NOMO-1 treated with dmso at 0.1 percent for 144 hours (cell line): ENCODE data around the gene WDR48.
"Not testable (repeated sequence)": the region's sequence is repeated elsewhere in the genome, so short reads cannot be mapped to it uniquely, and the experiment has no call there.

ENCODE experiments used
- DNase-seq: peaks from one replicate; lab custom pipeline; 2025; ENCODE audit not compliant: unreplicated experiment; lab: John Stamatoyannopoulos, UW

Gene WDR48

DNA sequence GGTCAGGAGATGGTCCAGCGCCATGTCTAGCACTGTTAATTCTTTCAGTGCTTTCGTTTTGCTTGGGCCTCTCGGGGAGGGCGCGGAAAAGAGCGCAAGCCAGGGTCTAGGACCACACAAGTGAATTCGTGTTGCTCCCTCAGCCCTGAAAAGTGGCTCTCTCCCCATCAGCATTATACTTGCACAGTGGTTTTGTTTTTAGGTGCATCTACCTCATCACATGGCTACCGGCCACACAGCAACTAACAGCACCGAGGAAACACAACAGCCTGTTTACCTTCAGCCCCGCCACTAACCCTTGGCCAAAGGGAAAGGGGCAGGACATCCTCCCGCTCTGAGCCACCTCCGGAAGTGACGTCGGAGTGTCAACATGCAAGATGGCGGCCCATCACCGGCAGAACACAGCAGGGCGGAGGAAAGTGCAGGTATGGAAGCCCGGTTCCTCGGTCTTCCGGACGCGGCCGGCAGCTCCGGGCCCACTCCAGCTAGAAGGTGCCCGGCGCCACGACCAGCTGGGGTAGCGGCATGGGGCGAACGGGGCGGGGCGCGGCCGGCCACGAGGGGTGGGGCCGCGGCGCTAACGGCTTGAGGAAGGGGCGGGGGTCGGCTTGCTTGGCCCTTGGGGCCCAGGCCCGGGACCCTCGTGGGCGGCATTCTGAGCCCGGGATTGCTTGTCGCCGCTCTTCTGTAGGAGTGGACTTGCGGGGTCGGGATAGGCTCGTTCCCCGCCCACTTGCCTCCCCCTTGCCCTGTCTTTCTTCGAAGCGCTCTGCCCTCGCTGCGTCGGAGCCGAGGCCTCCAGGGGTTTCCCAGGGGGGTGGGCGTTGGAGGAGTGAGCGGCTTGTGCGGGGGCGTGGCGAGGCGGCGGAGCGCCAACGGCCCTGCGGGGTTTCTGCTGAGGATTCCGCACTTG, at the start of gene WDR48, which contains the start of gene SCN11A:
Gene WDR48, plus strand, starts transcription at position 368 of the 913 bp plus-strand sequence. Its CDS starts 10 bp downstream, at position 378.
Gene SCN11A, minus strand, starts transcription at position 296 of the 913 bp plus-strand sequence. CDS start 101,582 bp downstream, outside the sequence.
- peak; percentile 86 for DNase-seq

DNA sequence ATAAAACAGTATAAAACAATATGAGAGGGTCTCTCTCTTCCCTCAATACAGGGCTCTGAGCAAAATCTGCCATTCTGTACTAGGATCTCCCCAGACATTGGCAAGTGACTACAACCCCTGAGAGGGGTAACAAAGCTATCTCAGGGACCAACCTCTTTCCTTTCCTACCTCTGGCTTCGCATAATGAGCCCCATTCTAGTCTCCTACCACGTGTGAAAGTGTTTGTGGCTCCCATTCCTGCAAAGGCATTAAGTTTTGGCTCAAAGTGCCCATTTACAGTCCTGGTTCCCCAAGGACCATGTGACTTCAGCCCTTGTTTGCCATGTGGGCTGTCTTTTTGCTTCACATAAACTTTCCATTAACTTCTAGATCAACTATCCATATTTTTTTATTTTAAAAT, 46.5 kb upstream of the WDR48 start:
- DNase-seq, result no peak

DNA sequence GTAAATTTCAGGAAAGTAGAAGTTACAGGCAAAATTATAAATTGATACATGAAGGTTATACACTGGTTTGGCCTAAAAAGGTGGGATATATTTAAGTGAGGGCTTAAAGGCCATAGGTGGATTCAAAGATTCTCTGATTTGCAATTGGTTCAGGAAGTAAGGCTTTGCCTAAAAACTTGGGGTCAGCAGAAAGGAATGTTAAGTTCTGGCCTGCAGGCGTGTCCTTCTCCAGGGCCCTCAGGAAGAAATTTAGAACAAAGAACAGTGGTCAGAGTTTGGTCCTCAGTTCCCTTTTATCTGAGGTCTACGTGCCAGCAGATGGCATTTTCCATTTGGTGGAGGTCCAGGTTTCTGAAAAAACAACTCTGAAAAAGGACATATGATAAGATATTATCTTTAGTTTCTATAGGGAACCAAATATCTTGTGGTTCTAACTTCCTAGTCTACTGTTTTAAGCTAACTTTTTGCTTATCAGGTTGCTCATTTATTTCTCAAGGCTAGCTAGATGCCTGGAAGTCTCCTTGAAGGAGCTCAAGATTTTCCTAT, 40.6 kb upstream of the WDR48 start:
- peak; percentile 13 for DNase-seq

DNA sequence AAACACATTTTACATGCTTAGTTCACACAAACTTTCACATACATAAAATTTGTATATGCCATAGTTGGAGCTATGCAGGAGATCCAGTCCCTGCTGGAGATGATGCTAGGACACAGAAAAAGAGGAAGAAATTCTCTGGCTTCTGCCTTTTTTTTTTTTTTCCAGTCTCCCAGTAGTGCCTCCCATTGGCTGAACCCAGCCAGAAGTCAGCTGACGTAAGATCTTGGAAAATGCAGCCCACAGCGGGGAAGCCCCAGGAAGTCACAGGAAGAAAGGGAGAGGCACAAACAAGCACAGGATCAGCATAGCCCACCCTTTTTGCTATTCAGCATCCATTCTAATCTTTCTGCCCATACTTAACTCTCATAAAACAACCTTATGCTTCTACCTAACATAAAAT, 38.5 kb upstream of the WDR48 start:
- no peak for DNase-seq

DNA sequence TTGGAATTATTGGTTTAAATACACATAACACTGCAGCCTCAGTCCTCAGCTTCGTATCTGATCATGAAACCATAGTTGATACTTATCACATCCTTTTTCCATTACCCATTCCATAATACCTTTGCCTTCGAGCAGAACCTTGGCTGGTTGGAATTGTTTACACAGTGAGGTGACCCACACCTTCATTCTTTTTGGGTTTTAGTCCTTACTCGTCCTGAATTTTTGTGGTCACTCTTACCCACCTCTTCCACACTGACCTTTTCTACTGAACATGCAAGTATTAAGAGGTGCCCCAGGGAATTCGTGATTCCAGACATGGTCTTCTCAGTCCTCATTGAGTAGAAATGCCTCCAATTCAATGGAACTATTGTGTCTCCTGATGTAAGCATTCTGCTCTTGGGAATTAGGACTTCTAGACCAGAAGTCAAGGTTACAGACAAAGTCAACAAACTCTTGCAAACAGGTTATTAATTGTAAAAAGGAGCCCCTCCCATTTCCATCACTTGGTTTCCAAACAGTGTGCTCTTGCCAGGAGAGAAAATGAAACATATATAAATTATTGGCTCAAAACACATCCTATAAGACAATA, 37.8 kb upstream of the WDR48 start:
- DNase-seq, result no peak

DNA sequence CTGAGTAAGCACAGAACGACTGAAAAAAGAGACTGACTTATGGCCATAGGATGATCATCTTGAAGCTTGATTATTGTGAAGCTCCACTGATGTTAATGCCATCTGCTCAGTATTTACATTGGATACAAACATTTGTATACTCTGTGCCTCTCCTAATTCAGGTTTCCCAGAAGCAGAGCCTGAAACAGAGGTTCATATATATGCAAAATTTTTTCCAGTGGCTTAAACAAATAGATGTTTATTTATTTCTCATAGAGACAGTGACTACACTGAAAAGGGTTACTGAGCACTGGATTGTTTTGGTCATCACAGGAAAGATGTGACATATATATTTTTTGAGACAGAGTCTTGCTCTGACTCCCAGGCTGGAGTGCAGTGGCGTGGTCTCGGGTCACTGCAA, 36.4 kb upstream of the WDR48 start:
- no peak for DNase-seq

DNA sequence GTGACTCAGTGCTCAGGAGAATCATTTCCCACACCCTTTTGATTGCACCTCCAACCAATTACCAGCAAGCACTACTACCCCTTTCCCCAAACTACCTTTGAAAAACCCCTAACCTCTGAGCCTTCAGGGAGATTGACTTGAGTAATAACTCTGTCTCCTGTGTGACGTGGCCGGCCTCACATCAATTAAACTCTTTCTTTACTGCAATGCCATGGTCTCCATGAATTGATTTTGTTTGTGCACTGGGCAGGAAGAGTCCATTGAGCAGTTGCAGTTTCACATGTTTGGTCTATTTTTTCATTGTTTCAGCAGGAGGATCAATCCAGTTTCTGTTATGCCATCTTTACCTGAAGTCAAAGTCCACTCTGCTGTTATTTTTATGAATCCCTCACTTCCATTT, 32.5 kb upstream of the WDR48 start:
- no peak for DNase-seq

DNA sequence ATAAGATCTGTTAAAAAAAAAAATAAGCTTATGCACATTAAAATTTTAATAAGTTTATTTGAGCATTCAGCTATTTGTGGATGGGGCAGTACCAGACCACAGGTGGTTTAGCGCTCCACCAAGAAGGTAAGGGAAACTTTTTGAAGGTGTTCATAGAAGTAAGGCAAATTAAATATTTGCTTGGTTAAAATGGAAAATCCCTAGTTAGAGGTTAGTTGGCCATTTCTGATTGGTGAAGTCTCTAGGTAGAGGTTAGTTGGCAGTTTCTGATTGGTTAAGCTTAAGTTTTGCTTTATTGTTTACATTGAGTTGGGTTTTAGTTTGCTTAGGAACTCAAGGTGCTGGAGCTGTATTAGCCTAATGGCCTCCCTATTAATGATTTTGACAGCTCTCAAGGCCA, 30.8 kb upstream of the WDR48 start:
- no peak for DNase-seq

DNA sequence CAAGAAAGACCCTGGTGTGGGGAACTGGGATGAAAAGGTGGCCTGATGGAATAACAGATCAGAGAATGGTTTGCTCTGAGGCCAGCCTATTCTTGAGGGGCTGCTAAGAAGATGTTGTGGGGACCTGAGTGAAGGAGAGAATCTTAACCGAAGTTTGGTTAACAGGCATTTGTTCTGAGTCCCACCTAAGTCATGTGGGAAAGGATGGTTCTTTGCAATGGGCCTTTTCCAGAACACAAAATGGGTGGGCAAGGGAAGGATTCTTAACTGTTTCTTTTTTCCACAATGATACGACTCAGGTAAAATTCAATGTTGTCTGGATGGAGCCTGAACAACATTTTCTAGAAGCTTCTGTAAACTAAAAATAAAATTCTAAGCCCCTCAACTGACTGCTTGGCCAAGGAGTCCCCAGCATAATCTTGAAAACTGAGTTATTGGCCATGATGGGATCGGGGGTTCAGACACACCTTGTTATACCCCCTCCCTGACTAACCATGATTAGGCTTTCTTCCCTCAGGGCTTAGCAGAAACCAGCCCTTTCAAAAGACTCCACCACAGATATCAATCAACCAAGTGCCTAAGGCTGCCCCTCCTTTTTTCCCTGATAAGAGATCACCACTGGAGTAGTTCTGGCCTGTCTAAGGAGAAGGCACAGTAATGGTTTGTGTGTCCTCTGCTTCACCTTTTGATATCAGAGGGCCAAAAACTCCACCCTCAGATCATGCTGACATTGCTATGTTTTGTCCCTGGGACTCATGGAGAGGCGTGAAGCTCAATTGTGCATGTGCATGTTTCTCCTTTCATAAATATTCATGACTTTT, 30.1 kb upstream of the WDR48 start:
- DNase-seq, result no peak

DNA sequence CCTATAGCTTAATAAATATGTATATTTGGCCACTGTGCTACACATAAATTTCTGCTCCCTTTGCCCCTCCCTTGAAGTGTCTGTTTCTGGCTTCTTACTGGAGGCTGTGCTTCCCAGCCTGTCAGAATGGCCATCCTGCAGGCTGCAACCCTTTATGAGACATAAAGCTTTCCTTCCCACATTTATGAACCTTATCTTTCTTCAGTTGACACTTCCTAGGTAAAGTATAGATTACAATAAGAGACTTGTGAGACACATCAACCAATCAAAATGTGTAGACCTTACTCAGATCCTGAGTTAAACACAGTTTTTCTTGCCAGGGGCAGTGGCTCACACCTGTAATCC, 29.6 kb upstream of the WDR48 start:
- no peak for DNase-seq

DNA sequence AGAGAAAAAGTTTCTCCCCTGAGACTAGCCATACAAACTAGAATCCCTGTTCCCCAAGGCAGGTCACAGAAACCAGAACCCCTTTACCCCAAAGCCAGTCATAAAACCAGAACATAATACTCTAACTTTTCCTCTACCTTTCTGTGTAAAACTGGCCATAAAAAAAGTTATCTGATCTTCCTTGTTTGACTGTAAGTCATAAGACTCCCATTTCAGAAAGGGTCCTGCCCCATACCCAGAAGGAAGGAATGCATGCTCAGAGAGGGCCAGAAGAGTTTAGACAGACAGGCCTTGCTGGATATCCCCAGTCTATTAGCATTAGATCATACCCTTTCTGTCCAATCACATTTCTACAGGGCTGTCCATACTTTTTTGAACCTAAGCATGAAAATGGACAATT, 27.3 kb upstream of the WDR48 start:
- no peak for DNase-seq

DNA sequence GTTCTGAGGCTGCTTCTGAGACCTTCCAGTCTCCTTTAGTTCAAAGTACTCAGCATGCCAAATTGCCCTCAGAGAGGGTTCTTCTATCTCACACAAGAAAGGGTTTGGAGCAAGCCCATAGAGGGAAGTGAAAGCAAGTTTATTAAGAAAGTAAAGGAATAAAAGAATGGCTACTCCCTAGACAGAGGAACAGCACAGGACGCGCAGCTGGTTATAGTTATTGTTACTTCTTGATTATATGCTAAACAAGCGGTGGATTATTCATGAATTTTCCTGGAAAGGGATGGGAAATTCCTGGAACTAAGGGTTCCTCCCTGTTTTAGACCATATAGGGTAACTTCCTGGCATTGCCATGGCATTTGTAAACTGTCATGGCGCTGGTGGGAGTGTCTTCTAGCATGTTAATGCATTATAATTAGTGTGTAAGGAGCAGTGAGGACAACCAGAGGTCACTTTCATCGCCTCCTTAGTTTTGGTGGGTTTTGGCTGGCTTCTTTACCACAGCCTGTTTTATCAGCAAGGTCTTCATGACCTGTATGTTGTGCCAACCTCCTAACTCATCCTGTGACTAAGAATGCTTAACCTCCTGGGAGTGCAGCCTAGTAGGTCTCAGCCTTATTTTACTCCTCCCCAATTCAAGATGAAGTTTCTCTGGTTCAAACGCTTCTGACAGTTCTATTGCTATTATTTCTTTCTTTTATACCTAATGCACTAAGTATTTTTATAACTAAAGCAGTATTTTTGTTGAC, 26.4 kb upstream of the WDR48 start:
- peak; percentile 31 for DNase-seq

DNA sequence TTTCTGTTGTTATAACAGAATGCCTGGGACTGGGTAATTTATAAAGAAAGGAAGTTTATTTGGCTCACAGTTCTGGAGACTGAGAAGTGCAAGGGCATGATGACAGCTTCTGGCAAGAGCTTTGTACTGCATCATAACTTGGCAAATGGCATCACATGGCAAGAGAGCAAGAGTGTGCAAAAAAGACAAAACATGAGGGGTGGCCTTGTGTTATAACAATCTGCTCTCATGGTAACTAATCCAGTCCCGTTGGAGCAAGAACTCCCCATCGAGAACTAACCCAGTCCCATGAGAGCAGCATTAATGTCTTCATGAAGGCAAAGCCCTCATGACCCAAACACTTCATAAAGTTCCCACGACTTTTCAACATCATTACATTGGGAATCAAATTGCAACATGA, 23.3 kb upstream of the WDR48 start:
- no peak for DNase-seq

DNA sequence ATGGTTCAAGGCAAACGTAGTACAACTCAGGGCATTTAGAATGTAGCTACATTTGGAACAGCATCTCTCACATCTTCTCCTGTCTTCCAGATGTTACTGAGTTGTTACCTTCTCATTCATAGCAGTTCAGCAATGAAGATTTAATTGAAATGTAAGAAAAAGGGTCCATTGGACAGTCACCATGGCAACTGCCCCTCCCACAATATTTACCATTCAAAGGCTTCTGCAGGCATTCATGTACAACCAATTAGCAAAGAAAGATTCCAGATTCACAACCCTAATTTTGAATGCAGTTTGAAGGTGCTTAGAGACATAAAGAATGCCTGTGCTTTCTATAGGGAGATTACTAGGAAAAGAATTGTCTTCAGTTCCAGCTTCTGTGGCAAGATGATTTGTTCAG, 22.3 kb upstream of the WDR48 start:
- DNase-seq, result no peak

DNA sequence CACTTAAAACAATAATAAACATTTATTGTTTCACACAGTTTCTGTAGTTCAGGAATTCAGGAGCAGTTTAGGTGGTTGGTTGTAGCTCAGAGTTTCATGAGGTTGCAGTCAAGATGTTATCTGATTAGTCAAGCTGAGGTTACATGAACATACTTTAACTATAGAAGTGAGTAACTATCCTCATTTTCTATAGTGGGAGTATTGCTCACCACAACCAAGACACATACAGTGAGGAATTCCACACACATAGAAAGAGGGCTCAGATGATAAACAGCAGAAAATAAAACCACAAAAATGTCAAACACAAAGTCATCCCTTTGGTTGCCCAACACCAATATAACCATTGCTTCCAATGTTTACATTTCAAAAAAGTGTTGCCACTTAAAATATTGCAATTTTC, 13.7 kb upstream of the WDR48 start:
- no peak for DNase-seq

DNA sequence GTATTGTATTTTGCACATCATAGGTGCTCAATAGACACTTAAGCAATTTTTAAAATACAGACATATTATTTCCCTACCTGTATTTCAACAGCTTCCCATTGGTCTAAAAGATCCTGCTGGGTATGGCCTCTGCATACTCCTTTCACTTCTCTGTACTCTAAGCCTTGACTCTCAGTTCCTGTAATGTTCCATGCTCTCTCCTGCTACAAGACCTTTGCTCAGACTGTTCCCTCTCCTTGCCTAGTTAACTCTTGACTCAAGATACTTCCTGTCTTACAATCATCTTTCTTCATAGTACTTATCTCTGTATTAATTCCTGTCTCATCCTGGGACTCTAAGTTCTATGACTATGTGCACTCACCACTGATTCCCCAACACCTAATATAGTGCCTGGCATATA, 1.8 kb upstream of the WDR48 start:
- peak; percentile 80 for DNase-seq

DNA sequence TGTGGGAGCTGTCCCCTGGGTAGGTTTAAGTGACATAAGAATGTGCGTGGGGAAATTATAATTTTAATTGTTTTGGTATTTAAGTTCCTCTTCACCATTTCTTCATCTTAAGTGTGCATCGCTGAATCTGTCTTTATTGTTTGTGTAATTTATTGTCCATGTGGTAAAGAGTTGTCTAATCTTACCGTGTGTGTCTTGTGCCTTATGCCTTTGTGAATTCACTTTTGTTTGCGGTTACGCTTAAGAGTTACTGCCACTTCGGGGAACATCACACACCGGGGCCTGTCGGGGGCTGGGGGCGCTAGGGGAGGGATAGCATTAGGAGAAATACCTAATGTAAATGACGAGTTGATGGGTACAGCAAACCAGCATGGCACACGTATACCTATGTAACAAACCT, 767 bp downstream of the WDR48 start:
- no peak for DNase-seq

DNA sequence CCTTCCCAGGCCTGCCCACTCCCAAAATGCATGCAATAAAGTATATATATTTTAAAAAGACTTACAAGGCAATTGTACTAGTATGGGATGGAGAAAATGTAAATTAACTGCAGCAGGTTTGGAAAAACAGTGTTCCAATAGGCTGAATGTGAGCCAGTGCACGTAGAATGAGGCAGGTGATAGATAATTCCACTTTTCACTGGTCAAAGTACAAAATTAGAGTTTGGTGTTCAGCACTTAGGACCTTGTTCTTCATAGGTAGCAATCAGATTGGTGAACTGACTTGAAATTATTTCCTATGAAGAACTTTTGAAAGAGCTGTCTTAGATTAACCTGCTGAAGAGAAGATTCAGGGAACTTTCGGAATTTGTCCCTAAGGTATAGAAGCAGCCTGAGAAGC, 1.9 kb downstream of the WDR48 start:
- no peak for DNase-seq

DNA sequence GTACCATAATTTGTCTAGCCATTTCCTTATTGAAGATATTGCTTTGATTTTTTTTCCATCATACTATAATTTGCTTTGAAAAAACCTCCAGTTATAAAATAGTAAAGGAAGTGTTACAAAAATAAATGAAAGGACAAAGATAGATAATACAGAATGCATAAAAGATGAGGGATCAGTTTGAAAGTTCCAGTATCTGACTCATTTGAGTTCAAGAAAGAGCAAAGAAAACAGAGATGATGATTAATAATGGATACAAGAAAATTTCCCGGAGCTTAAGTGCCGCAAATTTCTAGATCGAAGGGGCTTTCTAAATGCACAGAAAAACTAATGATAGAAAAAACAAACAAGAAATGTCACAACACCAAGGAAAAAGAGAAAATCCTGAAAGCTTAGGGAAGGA, 4.3 kb downstream of the WDR48 start:
- no peak for DNase-seq

DNA sequence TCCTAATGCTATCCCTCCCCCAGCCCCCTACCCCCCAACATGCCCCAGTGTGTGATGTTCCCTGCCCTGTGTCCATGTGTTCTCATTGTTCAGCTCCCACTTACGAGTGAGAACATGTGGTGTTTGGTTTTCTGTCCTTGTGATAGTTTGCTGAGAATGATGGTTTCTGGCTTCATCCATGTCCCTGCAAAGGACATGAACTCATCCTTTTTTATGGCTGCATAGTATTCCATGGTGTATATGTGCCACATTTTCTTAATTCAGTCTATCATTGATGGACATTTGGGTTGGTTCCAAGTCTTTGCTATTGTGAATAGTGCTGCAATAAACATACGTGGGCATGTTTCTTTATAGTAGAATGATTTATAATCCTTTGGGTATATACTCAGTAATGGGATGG, 9.4 kb downstream of the WDR48 start:
- not testable (repeated sequence) for DNase-seq

DNA sequence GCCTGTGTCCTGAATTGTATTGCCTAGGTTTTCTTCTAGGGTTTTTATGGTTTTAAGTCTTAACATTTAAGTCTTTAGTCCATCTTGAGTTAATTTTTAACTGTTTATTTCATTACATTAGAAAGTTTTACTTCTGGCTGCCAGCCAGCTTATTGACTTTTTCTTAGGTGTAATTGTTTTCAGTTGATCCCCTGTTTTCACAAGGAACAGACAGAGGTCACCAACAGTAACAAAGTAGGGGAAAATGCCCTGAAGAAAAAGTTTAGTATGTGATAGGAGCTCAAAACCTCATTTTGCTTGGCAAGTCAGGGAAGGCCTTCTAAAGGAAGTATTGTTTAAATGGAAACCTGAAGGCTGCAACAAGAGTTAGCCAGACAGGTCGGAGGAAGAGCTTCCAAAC, 10.4 kb downstream of the WDR48 start:
- no peak for DNase-seq
